CD14-positive monocyte (primary cell): ENCODE results near the gene SPAG9. TPM values are rescaled to one million over a fixed set of nuclear protein-coding genes. Genes with fewer than 3 reads are reported as not detected.

Source experiments
- DNase-seq, 3 donors: peaks; one replicate each; pipeline ENCODE4 v3.0.0-alpha.2; 2011 to 2022
- H2AFZ ChIP-seq: 2 replicates; pipeline ENCODE4 v1.6.0; 2012; ENCODE audit warnings: mild to moderate bottlenecking, low read depth, low read length, inconsistent platforms; ENCODE audit not compliant: insufficient read depth, poor library complexity, severe bottlenecking
- H3K27ac ChIP-seq, 2 donors: 1 replicate in 1 of 2; 2 replicates in 1 of 2; pipeline ENCODE4 v1.5.1; 2012 to 2013; ENCODE audit warnings: low read length in 2 of 2, control low read depth in 1 of 2, inconsistent platforms in 1 of 2, low read depth in 1 of 2, mild to moderate bottlenecking in 1 of 2
- H3K27me3 ChIP-seq, 2 donors: one replicate each; pipeline versions ENCODE4 v1.6.0 to v1.6.1; 2011 to 2013; ENCODE audit warnings: low read length in 2 of 2; ENCODE audit not compliant: control insufficient read depth in 2 of 2, insufficient read depth in 2 of 2
- H3K36me3 ChIP-seq, 2 donors: replicated peaks in 1 of 2; 1 replicate in 1 of 2; 2 replicates in 1 of 2; pipeline versions ENCODE4 v1.5.1 to v1.6.1; 2012 to 2013; ENCODE audit warnings: low read length in 2 of 2, control low read depth in 1 of 2, inconsistent platforms in 1 of 2, mild to moderate bottlenecking in 1 of 2; ENCODE audit not compliant: insufficient read depth in 2 of 2, control insufficient read depth in 1 of 2
- H3K4me1 ChIP-seq, 2 donors: 1 replicate in 1 of 2; 2 replicates in 1 of 2; pipeline versions ENCODE4 v1.5.1 to v1.6.1; 2012 to 2013; ENCODE audit warnings: low read length in 2 of 2, control low read depth in 1 of 2, inconsistent platforms in 1 of 2, mild to moderate bottlenecking in 1 of 2, moderate library complexity in 1 of 2; ENCODE audit not compliant: insufficient read depth in 2 of 2, control insufficient read depth in 1 of 2
- H3K4me2 ChIP-seq: replicated peaks from 2 replicates; pipeline ENCODE3; 2012; ENCODE audit warnings: low read length, moderate library complexity, mild to moderate bottlenecking; ENCODE audit not compliant: poor library complexity, severe bottlenecking; ENCODE audit errors: extremely low read depth
- H3K4me3 ChIP-seq, 3 experiments: fragments of 200-600 bp in 1 of 3; sonication (generic) in 1 of 3; replicated peaks in 1 of 3; 1 replicate in 2 of 3; 2 replicates in 1 of 3; pipeline ENCODE4 v1.5.1; 2011 to 2013; ENCODE audit warnings: low read length in 3 of 3, mild to moderate bottlenecking in 3 of 3, control low read depth in 2 of 3, low read depth in 2 of 3, inconsistent platforms in 1 of 3, moderate library complexity in 1 of 3
- H3K79me2 ChIP-seq: 2 replicates; pipeline ENCODE4 v1.6.0; 2012; ENCODE audit warnings: mild to moderate bottlenecking, control low read depth, inconsistent platforms, low read length, moderate library complexity; ENCODE audit not compliant: insufficient read depth
- H3K9ac ChIP-seq: 2 replicates; pipeline ENCODE4 v1.6.0; 2017; ENCODE audit warnings: low read length, mild to moderate bottlenecking; ENCODE audit not compliant: insufficient read depth, poor library complexity, severe bottlenecking
- H3K9me3 ChIP-seq, 2 donors: replicated peaks in 1 of 2; 1 replicate in 1 of 2; 2 replicates in 1 of 2; pipeline versions ENCODE4 v1.5.1 to v1.6.1; 2012 to 2013; ENCODE audit warnings: low read length in 2 of 2, control low read depth in 1 of 2; ENCODE audit not compliant: control insufficient read depth in 1 of 2, insufficient read depth in 1 of 2
- H4K20me1 ChIP-seq: 2 replicates; pipeline ENCODE4 v1.6.0; 2012; ENCODE audit warnings: mild to moderate bottlenecking, low read length, control low read depth, moderate library complexity; ENCODE audit not compliant: insufficient read depth
- H3K27ac Mint-ChIP-seq, 7 donors: one replicate each; pipeline ENCODE4 v1.8.0; 2020; ENCODE audit warnings: mild to moderate bottlenecking in 7 of 7, mixed read lengths in 7 of 7, moderate library complexity in 6 of 7, inconsistent platforms in 2 of 7
- H3K27me3 Mint-ChIP-seq, 3 donors: one replicate each; pipeline ENCODE4 v1.8.0; 2021 to 2022; ENCODE audit warnings: low read depth in 3 of 3, mild to moderate bottlenecking in 3 of 3, mixed read lengths in 3 of 3, moderate library complexity in 3 of 3, inconsistent platforms in 1 of 3
- H3K36me3 Mint-ChIP-seq, 2 donors: one replicate each; pipeline ENCODE4 v1.8.0; 2020; ENCODE audit warnings: mixed read lengths in 2 of 2, inconsistent platforms in 1 of 2, mild to moderate bottlenecking in 1 of 2
- H3K4me1 Mint-ChIP-seq: one replicate; pipeline ENCODE4 v1.8.0; 2020; ENCODE audit warnings: mild to moderate bottlenecking, mixed read lengths
- H3K4me3 Mint-ChIP-seq, 2 donors: one replicate each; pipeline ENCODE4 v1.8.0; 2020; ENCODE audit warnings: mild to moderate bottlenecking in 2 of 2, mixed read lengths in 2 of 2, moderate library complexity in 1 of 2
- H3K9me3 Mint-ChIP-seq, 7 donors: one replicate each; pipeline ENCODE4 v1.8.0; 2020 to 2022; ENCODE audit warnings: mixed read lengths in 7 of 7, mild to moderate bottlenecking in 6 of 7, moderate library complexity in 6 of 7, inconsistent platforms in 2 of 7
- CTCF ChIP-seq: fragments of 200-600 bp; IDR thresholded peaks from one replicate; pipeline ENCODE4 v1.8.0; 2022; ENCODE audit warnings: antibody characterized with exemption, mild to moderate bottlenecking
- WGBS: methylation state at CpG from one replicate; pipeline ENCODE4 v1.1.5; 2013; ENCODE audit warnings: missing lambda C conversion rate; ENCODE audit not compliant: insufficient coverage; 5-methylcytosine and 5-hydroxymethylcytosine counted together
- intact Hi-C, 2 donors: fragments of 100-400 bp; cut with micrococcal nuclease; formaldehyde crosslinking; loops; one replicate each; pipeline versions ENCODE4 v1.15.0 to v1.15.1; 2023
- polyA plus RNA-seq, 3 donors: library from polyadenylated mRNA; depleted of rRNA in 1 of 3; unstranded in 2 of 3; stranded (reverse) in 1 of 3; fragments of 300-500 nt in 2 of 3; fragments of >200 nt in 1 of 3; fragmentation: Illumina TruSeq in 2 of 3; gene quantifications; 1 replicate in 2 of 3; 2 replicates in 1 of 3; pipeline ENCODE4 v1.2.3, GENCODE V29; 2012 to 2021

SPAG9 gene
- polyA plus RNA-seq, 3 donors, result 4.9 to 33.1 (median 8.5) TPM

- H3K4me2 ChIP-seq, result no peak overlapping the region
- 89% methylated on average over 4 of the region's 7 CpGs for WGBS
Measured at GRCh38 chr17:50917418-50917743, 203.3 kb downstream of the SPAG9 start.

GRCh38 chr17:50916708-50917417 is 203.8 kb downstream of the SPAG9 start:
- peak overlapping the region in 3 of 7 donors; percentile 33 to 66 (median 47) for H3K27ac Mint-ChIP-seq
- TF ChIP-seq CTCF, result no peak
- Histone ChIP-seq H3K9ac (no peak overlapping the region), H4K20me1 (no peaks in the 10 kb centered on the region), H3K4me3 (no peak overlapping the region), H3K27ac (no peak overlapping the region), H2AFZ (no peak overlapping the region), H3K4me2 (no peak overlapping the region), H3K79me2 (no peaks in the 10 kb centered on the region), H3K9me3 (no peaks in the 10 kb centered on the region), H3K4me1 (peaks cover 47 to 52% of the 10 kb centered on the region in 2 donors), H3K27me3 (no peaks in the 10 kb centered on the region), H3K36me3 (no peaks in the 10 kb centered on the region)
- WGBS, result 85% methylated on average over 13 of the region's 18 CpGs
- H3K36me3 Mint-ChIP-seq, result peaks cover 4% of the 10 kb centered on the region in 2 donors
- no peak overlapping the region for H3K4me3 Mint-ChIP-seq
- intact Hi-C loops, result loop anchor here (5.0 to 10.0 kb wide), 2 partner anchors 35 to 52 kb away; partner anchors contain the start of gene TOB1 (in 1 of the 2)
- DNase-seq, result no peak
- peaks cover 0 to 2% (median 0%) of the 10 kb centered on the region in 3 donors for H3K27me3 Mint-ChIP-seq
- peaks cover 56% of the 10 kb centered on the region for H3K4me1 Mint-ChIP-seq
- no peaks in the 10 kb centered on the region for H3K9me3 Mint-ChIP-seq

More at GRCh38 chr17:50917418-50917743, 203.3 kb downstream of the SPAG9 start:
- Histone ChIP-seq H3K36me3 (no peaks in the 10 kb centered on the region), H2AFZ (no peak overlapping the region), H3K27me3 (no peaks in the 10 kb centered on the region), H3K4me3 (no peak overlapping the region), H3K9me3 (no peaks in the 10 kb centered on the region), H3K79me2 (no peaks in the 10 kb centered on the region), H3K4me1 (peaks cover 45 to 51% of the 10 kb centered on the region in 2 donors), H3K27ac (no peak overlapping the region), H4K20me1 (no peaks in the 10 kb centered on the region), H3K9ac (no peak overlapping the region)
- H3K27me3 Mint-ChIP-seq, result peaks cover 0 to 2% (median 0%) of the 10 kb centered on the region in 3 donors
- peaks cover 58% of the 10 kb centered on the region for H3K4me1 Mint-ChIP-seq
- no peak for DNase-seq
- H3K27ac Mint-ChIP-seq, result peak overlapping the region in 2 of 7 donors; percentile 41 to 42
- no peak for TF ChIP-seq CTCF
- H3K9me3 Mint-ChIP-seq, result no peaks in the 10 kb centered on the region
- intact Hi-C loops, result loop anchor here (5.0 to 10.0 kb wide), 2 partner anchors 35 to 53 kb away; partner anchors contain the start of gene TOB1 (in 1 of the 2)
- no peak overlapping the region for H3K4me3 Mint-ChIP-seq
- H3K36me3 Mint-ChIP-seq, result peaks cover 4% of the 10 kb centered on the region in 2 donors
